ENCODE data around the gene RIPK4.

Gene RIPK4

GRCh38 chr21:41768437-41769042 is 1.7 kb upstream of the RIPK4 start:
- DNase-seq (ENCODE audit: low spot score) = no peak

GRCh38 chr21:41767606-41768436 is 969 bp upstream of the RIPK4 start:
- DNase-seq (ENCODE audit: low spot score) = no peak

- no peak for DNase-seq (ENCODE audit: low spot score)
These were observed 624 bp downstream of the RIPK4 start for GRCh38 chr21:41765973-41766882.

- no peak for DNase-seq (ENCODE audit: low spot score)
These were observed 1.4 kb downstream of the RIPK4 start for GRCh38 chr21:41765420-41765821.

- no peak for DNase-seq (ENCODE audit: low spot score)
These were observed 2.1 kb downstream of the RIPK4 start for GRCh38 chr21:41764558-41765419.

GRCh38 chr21:41763996-41764395 is 2.9 kb downstream of the RIPK4 start:
- no peak for DNase-seq (ENCODE audit: low spot score)

- DNase-seq (ENCODE audit: low spot score) = no peak
These were observed 3.4 kb downstream of the RIPK4 start for GRCh38 chr21:41763398-41763931.

GRCh38 chr21:41762753-41763152 is 4.1 kb downstream of the RIPK4 start:
- no peak for DNase-seq (ENCODE audit: low spot score)

GRCh38 chr21:41761934-41762635 is 4.8 kb downstream of the RIPK4 start:
- DNase-seq (ENCODE audit: low spot score) = no peak

- no peak for DNase-seq (ENCODE audit: low spot score)
These were observed 5.5 kb downstream of the RIPK4 start for GRCh38 chr21:41761211-41761933.

- DNase-seq (ENCODE audit: low spot score) = no peak
These were observed 6.4 kb downstream of the RIPK4 start for GRCh38 chr21:41760411-41760810.

- DNase-seq (ENCODE audit: low spot score) = no peak
These were observed 6.9 kb downstream of the RIPK4 start for GRCh38 chr21:41759926-41760325.

GRCh38 chr21:41759214-41759840 is 7.5 kb downstream of the RIPK4 start:
- DNase-seq (ENCODE audit: low spot score) = no peak

- DNase-seq (ENCODE audit: low spot score) = no peak
These were observed 8.3 kb downstream of the RIPK4 start for GRCh38 chr21:41758550-41758949.

- no peak for DNase-seq (ENCODE audit: low spot score)
These were observed 10.7 kb downstream of the RIPK4 start for GRCh38 chr21:41755934-41756773.

- DNase-seq (ENCODE audit: low spot score) = no peak
These were observed 11.5 kb downstream of the RIPK4 start for GRCh38 chr21:41755258-41755933.

- DNase-seq (ENCODE audit: low spot score) = no peak
These were observed 12.4 kb downstream of the RIPK4 start for GRCh38 chr21:41754479-41754891.

Data from cerebellar cortex (tissue), 1 donor.